Fibroblast of skin of left quadriceps (primary cell): ENCODE results near the gene ATF7.
A peak's percentile ranks its signal among the peaks of the same experiment; 100 is the strongest.
"Not testable (repeated sequence)": the region's sequence is repeated elsewhere in the genome, so short reads cannot be mapped to it uniquely, and the experiment has no call there.

Experiments used
- DNase-seq, 2 experiments: peaks; one replicate each; pipeline ENCODE4 v3.0.0-alpha.2; 2013; ENCODE audit warnings: low read depth in 2 of 2

Gene ATF7

DNA sequence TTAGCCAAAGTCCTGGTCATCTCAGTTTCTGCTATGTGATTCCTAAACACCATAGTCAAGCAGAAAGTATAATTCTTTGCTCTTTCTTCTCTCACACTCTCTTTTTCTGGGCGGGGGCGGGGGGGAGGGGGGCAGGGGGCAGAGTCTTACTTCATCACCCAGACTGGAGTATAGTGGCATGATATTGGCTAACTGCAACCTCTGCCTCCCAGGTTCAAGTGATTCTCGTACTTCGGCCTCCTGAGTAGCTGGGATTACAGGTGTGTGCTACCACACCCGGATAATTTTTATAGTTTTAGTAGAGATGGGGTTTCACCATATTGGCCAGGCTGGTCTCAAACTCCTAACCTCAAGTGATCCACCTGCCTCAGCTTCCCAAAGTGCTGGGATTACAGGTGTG is 60.8 kb downstream of the ATF7 start:
- DNase-seq = not testable (repeated sequence)

DNA sequence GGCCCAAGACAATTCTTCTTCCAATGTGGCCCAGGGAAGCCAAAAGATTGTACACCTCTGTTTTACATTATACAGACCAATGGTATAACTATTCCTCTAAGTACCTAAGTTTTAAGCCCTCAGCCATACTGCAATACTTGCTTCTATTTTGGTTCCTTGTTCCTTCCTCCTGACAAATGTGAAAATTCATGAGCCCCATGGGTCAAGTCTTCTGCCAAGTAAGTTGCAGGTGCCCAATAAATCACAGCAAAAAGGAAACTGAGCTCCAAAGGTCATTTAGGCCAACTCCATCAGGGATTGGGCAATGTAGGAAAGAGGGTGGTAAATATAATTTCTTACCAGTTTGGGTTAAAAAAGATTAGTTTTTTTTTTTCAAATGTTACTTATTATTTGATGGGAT is 61.2 kb downstream of the ATF7 start:
- DNase-seq = no peak

DNA sequence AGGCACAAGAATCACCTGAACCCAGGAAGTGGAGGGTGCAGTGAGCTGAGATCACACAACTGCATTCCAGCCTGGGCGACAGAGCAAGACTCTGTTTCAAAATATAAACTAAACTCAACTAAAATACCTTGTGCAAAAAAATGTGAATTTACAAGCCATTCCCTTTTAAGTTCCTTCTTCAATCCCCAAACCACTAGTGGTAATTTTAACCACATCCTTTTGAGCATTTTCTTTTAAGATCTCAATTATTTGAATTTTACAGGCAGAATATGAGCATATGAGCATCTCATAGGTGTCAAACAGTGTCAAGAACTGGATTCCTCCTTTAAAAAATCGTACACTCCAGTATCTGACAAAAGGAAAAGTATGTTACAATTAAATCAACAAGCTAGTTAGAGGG is 61.9 kb downstream of the ATF7 start:
- DNase-seq = no peak

DNA sequence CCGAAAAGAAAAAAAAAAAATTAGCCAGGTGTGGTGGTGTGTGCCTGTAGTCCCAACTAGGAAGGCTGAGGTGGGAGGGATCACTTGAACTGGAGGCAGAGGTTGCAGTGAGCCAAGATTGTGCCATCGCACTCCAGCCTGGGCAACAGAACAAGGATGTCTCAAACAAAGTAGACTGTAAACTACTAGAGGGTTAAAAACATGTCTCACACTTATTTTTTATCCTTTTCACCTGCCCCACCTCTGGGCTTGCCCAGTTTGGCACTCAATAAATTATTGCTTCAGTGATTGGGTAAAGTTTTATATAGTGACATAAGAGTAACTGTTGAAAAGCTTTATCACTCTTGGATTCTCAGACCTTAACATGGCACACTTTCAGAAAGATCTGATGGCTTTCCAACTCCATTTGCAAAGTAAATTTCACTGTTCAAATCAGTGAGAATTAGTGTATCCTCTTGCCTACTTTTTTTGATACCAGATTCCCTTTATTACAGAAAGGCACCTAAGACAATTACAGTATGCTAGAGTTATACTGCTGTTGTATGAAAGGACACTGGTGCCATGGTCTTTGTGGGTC is 62.6 kb downstream of the ATF7 start:
- DNase-seq = no peak

DNA sequence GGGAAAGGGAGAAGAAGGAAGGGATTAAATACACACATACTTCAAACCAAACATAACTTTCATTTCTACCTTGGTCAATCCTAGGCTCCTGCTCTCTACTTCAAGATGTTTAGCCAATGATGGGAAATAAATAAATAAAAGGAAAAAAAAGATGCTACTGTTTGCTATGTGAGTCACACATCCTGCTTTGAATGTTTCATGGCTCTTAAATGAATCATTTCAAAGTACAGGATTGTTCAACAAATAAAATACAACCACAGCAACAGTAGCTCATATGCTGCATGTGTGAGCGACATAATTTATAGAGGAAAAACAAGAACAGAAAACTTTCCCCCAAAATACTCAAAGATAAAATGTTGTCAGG is 64.6 kb downstream of the ATF7 start:
- peak; percentile 80 to 81 for DNase-seq

DNA sequence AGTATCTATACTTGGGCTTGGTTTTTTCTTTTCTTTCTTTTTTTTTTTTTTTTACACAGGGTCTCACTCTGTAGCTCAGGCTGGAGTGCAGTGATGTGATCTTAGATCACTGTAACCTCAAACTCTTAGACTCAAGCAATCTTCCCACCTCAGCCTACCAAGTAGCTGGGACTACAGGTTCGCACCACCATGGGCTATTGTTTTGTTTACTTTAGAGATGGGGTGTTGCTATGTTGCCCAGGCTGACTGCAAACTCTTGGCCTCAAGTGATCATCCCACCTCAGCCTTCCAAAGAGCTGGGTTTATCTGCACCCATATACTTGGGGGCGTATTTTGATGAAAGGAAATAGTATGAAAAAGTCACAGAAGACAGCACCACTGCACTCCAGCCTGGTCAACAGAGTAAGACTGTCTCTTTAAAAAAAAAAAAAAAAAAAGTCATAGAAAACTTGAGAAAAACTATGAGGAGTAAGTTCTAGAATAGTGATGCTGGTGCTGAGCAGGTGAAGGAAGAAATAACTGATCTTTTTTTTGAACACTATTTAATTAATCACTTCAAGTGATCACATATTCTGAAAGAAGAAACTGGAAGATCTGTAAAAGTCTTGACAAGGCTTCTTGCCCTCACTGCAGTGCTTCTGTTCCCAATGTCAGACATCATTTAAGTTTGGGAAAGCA is 65.1 kb downstream of the ATF7 start:
- no peak for DNase-seq

DNA sequence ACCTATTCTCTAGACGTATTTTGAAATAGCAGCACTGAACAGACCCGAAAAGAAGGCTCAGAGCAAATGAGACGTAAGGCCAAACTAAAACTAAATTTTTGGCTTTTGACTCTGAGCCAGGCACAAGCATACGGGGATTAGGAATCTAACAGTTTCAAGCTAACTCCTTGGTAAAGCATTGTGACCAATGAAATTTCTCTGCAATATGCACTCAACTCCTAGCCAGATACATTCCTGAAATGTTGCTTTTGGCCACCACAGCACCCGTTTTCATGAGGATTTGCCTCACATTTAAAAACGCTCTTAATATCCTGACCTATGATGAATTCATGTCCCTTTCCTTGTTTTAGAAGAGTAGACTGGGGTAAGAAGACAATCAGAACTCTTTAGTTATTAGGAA is 65.8 kb downstream of the ATF7 start:
- DNase-seq = peak; percentile 55 to 60

DNA sequence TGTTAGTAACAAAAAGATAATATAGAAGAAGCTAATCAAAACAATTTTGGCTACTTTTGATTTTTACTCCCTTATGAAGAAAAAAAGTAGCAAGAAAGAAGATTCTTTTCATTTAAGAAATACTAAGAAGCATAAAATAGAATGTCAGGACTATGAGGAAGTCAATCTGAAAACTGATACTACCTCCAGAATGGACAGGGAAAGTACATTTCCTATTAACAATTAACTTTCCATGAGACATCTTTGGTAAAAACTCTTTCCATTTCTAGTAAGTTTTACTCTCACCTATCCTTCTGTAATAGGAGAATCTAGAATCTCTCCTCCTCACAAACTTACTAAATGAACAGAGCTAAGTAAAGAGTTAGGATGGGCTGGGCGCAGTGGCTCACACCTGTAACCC is 67.6 kb downstream of the ATF7 start:
- no peak for DNase-seq

DNA sequence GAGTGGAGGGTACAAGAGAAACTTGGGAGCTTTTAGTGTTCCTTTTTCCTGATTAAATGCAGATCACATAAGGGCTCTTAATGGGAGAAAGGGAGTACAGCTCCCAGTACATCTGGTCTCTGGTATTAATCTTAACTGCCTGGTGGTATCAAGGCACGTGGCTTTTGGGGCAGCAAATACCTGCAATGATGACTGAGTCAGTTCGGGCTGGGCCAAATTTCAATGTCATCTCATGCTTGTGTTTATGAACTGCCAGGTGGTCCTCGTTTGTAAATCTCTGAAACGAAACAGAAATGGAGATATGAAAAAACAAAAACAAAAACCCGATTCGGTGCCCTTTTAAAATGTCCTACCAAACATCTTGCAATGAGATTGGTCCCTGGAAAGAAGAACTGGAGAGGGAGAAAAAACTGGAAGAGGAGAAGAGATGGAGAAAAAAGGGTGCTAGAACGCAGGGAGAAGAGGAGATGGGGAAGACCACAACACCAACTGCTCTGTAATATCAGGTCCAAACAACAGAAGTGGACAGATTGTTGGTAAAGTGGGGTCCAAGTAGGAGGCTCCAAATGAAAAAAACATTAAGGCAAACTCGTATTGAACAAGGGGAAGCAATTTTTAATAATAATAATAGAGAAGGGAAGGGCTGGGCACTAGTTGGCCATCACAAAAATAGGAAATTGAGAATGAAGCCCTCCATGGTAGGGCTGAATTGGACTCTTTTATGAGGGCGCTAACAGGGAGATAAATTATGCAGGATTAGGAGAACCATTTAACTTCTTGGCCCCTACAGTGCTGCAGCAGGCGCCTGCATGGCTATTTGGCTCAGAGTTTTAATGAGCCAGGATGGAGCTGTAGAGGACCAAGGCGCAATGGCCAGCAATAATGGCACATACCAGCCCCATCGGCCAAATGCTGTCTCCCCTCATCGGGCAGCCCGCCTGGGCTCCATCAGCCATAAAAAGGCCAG is 73.5 kb downstream of the ATF7 start:
- no peak for DNase-seq

DNA sequence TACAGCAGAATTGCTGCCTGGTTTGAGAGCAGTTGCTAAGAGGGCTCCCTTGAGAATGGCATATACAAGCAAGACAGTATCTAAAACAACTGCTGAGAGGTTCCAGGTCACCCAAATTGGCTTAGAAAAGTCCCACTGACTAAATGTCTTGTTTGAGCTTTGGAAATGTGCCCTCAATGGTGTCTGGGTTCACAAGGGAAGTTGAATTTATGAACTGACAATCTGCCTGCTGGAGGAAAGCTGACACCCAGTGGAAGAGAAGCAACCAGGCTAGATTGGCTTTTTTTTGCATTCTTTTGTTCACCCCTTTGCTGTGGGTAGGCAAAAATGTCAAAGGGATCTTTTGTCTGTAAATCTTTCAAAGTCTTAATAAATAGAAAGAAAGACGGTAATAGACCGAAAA is 74.3 kb downstream of the ATF7 start:
- no peak for DNase-seq

DNA sequence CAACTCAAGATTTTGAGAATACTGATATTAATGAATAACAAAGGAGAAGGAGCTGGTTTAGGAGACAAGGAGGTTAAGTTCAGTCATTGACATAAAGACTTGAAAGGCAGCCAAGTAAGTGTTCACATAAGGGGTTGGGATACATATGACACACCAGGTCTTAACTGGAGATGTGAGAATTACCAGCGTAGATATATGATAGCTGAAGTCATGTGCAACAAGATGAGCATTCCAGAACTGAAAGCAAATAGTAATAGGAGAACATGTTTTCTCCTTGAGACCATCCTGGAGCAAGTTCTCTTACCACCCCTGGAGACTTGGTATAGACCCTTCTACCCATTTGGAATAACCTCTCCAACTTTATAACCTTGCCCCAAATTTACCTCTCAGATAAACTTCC is 75.6 kb downstream of the ATF7 start:
- DNase-seq = no peak

DNA sequence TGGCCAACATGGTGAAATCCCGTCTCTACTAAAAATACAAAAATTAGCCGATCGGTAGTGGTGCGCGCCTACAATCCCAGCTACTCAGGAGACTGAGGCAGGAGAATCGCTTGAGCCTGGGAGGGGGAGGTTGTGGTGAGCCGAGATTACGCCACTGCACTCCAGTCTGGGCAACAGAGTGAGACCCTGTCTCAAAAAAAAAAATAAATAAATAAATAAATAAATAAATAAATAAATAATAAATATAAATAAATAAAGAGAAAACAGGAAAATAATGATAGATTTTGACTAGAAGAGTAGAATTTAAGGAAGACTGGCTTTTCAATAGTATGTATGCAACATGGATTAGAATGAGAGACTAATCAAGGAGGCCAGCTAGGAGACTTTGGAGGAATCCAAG is 76.1 kb downstream of the ATF7 start:
- not testable (repeated sequence) for DNase-seq

DNA sequence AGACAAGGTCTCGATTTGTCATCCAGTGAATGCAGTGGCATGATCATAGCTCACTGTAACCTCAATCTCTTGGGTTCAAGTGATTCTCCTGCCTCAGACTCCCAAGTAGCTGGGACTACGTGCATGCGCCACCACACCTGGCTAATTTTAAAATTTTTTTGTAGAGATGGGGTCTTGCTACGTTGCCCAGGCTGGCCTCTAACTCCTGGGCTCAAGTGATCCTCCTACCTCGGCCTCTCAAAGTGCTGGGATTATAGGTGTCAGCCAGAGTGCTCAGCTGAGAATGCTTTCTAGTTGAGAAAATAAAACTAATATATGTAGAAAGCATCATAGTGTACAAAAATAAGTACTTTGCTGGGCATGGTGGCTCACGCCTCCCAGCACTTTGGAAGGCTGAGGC is 77.8 kb downstream of the ATF7 start:
- DNase-seq = not testable (repeated sequence)

DNA sequence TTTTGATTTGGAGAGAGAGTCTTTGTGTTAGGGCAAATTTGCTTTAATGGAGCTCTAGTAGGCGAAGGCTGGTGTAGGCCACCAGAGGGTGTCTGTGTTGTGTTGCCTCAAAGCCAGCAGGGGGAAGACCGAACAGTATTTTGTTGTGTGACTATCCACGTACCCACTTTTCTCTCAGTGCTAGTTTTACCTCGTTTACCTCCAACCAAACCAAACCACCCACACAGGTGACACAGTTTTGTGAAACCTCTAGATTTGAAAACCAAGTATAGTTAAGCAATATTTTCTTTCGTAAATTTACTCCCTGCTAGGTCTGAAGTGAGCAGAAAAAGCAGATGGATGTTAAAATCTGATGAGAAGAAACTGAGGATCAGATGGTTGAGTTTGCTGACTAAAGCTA is 82.6 kb downstream of the ATF7 start:
- DNase-seq = peak in 1 of 2 experiments; percentile 47

DNA sequence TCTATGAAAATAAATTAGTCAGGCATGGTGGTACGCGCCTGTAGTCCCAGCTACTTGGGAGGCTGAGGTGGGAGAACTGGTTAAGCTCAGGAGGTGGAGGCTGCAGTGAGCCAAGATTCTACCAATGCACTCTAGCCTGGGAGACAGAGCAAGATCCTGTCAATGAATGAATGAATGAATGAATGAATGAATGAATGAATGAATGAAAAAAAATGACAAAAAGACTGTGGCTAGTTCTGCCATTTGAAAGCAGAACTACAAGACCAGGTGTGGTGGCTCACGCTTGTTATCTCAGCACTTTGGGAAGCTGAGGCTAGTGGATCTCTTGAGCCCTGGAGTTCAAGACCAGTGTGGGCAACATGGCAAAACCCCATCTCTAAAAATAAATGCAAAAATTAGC is 86.7 kb downstream of the ATF7 start:
- no peak for DNase-seq

DNA sequence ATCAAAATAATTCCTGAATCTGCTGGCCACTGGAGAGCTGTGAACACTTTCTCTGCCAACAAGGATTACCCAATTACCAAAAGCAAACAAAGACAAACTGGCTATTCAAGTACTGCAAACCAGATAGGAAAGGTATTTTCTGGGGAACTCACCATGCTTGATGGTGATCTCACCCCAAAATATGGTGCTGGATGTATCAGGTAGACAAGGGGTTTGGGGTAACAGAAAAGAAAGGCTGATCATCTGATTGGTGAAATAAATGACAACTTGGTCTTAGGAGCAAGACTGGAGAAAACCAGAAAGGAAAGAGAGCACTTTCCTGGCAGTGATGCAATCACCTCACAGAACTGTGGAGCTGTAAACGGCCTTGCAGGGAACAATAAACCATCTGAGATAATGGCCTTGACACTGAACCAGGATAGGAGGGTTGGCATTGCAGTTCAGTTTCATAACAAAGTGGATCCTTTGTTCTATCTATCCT is 87.9 kb downstream of the ATF7 start:
- DNase-seq = no peak

DNA sequence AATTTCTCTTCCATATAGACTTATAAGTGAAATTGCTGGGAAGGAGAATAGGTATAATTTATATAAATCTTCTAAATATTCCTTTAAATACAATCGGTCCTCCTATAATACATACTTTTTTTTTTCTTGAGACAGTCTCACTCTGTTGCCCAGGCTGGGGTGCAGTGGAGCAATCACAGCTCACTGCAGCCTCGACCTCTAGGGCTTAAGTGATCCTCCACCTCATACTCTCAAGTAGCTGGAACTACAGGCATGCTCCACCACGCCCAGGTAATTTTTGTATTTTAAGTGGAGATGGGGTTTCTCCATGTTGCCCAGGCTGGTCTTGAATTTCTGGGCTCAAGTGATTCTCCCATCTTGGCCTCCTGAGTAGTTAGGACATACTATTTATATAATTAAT is 89.2 kb downstream of the ATF7 start:
- DNase-seq = no peak

DNA sequence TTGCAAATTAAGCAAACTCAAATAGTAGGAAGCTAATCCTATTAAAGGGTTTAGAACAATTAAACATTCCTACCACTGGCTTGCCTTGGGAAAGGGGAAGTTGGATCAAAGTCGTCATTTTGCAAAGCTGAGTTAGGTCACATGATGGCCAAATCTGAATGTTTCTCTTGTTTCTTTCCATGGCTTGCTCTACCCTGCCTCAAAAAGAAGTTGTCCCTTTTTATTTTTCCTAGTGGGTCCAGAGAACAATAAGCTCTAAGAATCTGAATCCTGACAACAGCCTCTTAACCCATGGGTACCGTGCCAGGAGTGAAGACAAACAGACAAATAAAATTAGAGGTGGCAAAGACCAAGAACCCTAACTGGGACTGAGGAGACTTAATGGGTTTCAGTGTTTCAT is 92.7 kb downstream of the ATF7 start:
- DNase-seq = no peak

DNA sequence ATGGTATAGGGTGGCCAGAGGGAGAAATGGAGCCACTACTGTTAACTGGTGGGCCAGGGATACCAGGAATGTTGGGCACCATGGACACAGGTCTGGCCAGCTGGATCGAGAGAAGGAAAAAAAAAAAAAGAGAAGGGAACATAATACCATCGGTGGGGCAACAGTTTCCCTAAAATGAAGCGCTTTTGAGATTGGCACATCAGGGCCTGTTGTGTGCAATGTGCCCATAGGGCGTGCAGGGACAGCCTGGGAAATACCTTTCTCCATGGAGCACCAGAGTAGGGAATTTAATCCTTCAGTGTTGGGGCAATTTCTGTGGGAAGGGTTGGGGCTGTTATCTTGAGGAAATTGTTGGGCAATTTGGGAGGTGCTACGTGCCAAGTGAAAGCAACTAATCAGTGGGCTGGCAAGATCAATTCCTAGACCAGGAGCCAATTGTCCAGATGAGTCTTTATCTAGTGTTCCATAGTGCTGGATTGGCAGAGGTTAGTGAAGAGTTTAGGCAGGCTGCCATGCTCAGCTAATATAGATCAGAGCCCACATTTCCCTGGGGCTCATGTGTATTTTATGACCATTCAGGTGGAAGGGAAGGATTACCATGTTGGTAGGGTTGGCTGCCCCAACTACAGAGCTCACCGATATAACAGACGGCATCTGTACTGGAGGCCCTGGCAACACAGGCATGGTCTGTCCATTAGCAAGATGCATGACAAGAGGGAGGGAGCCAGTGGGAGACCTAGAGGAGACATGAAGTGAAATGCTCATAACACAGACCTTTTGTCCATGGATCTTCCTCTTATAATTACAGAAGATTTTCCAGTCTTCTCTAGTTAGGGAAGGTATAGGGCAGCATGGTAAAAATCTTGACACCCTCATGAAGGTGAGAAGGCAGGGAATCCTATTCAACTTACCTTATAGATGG is 93.4 kb downstream of the ATF7 start:
- no peak for DNase-seq

DNA sequence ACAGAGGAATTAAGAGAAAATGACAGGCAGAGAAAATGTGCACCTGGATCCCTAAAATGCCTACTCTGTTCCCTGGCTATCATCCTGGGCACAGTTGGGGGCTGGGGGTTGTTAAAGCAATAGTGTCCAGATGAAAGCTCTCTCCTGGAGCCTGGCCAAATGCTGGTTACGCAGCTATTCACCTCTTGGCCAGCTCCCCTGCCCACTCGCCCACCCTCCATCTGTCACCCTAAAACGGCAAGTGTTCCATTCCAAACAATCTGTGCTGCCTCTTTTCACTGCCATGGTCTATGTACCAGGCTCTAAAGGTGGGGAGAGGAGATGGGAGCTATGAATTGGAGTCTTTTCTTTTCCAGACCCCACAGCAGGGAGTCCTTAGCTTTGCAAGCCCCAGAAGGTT is 94.2 kb downstream of the ATF7 start:
- DNase-seq = no peak

DNA sequence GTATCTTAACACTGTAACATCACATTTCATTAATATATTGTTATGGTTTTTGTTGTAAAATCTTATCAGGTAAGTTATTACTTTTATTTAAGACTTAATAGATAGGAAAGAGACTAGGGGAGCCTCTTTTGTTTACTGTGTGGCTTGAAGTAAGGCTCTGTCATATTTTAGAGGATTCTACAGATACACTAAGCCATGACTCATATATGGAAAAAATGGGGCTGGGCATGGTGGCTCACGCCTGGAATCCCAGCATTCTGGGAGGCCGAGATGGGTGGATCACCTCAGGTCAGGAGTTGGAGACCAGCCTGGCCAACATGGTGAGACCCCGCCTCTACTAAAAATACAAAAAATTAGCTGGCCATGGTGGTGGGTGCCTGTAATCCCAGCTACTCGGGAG is 95.3 kb downstream of the ATF7 start:
- no peak for DNase-seq

DNA sequence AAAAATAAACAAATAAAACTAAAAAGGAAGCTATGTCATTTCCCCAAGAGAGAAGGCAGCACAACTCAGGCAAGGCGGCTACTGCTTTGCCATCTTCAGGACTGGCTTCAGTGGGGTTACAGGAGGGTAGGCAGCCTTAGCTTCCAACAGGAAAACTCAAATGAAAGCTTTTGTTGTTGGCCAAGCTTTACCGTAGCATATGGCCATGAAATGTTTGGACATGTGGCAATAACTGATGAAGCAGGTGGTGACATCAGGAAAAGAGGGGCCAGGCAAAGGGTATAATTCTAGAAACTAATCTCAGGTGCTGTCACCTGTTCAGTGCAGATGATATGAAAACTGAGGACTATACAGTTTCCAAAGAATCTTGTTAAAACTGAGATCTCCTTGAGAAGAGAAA is 96.1 kb downstream of the ATF7 start:
- DNase-seq = no peak
